Measurements from ENCODE around the gene NPVF.

Gene NPVF

GRCh38 chr7:25228386-25228785, at the start of gene NPVF:
NPVF (minus strand) TSS chr7:25228486; CDS start chr7:25228439, 47 bp downstream.
- no peak for DNase-seq

DNA sequence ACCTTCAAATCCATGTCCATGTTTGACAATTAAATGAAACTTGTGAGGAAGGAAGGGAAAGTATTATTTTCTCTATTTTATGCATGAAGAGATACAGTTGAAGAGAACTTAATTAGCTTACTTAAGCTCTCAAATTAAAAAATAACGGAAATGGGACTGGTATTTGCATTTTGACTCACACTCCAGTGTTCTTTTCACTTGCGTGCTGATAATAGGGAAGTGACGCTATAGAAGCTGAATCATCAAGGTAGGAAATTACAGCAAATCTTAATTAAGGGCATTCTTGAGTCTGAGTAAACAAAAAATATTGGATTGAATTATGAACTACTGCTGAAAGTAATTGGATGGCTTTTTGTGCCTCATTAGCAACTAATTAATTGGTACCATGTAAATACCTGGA, 44.0 kb upstream of the NPVF start:
- DNase-seq: no peak

DNA sequence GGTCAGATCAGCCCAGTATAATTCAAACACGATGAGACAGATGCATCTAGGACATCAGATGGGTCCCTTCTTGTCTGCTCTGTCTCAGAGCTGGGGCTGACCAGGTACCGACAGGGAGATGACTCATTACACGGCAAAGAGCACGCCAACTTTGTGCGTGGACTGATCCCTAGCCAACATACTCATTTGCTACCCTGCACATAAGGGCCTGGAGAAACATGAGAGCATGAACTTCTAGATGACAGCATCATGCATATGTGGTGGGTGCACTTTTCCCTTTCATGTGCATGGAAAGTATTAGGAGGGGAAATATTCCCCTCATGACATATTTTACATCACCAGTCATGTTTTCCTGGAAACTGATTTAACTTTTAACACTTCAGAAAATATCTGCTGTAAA, 35.1 kb upstream of the NPVF start:
- DNase-seq: no peak

- no peak for DNase-seq
Observed at GRCh38 chr7:25262586-25262985, 34.3 kb upstream of the NPVF start.

DNA sequence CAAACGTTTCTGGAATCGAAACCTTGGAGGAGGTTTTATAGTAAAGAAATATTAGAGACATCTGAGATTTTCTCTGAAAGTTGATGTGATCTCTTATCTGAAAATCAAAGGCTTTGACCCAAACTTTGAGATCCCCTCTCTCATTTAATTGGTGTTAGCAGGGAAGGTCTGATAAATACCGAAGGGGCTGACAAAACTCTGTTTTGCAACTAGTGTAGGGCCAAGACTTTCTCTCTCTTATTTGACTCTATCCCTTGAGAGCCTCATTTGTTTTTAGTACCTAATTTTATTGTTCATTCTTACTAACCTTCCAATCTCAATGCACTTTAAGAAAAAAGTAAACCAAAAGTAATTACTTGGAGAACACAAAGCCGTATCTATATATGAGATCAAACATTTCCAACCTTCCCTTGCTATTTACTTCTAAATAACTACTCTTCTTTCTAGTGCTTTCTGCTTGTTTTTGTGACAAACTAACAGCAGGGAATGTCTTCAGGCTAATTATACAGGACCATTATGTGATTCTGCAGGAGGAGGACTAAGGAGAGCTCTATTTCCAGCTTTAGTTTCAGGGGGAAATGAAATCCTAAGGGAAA, 33.4 kb upstream of the NPVF start:
- no peak for DNase-seq

- DNase-seq: peak; percentile 33
Observed at GRCh38 chr7:25260862-25261494, 32.7 kb upstream of the NPVF start.

DNA sequence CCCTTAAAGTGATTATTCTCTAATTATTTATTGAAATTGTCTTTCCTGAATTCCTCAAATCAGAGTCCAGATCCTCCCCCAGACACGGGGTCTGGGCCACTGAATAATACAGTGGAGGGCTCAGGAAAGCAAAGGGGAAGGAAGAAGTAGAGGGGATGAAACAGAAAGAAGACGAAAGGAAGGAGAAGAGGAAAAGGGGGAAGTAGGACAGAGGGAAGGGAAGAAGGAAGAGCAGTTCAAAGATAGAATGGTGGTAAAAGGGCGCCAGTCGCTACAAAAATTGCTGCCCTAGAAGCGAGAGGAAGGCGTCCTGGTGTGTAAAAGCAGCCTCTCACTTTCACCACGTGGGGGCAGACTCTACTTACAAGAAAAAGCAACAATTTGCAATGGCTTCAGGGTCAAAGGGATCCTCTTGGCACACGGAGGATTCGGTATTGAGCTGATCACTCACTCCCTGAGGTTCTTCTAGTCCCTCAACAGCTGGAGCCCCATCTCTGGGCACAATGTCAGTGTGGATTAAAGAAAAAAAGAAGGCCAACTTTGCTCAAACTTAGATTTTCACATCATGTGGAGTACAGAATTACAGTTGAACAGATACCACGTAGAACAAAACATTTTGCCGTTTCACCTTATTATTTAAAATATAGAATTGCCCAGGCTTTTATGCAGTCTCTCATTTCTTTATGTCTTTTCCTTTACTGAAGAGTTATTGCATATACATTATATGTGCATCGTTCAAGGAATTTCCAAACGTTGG, 31.4 kb upstream of the NPVF start:
- DNase-seq: peak; percentile 95

DNA sequence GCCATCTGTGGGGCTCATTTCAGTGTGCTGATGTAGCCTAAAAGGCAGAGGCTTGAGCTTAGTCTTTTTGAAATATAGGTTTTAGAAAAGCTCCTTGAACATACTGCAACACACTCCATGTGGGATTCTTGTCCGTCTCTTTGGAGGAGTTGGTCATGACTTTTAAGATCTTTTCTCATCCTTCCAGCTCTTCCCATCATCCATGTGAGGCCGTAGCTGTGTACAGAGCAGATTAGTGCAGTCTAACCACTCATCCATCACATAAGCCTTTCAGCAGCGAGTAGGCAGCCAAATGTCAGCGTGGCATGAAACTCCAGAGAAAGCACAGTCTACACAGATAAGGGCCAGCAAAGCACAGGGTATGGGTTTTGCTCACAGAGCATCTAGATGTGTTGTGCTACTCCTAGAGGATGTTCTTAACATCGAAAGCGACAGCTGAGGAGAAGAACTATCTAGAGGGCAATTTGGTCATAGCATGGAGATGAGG, 28.1 kb upstream of the NPVF start:
- no peak for DNase-seq

GRCh38 chr7:25255611-25256332, 27.5 kb upstream of the NPVF start:
- no peak for DNase-seq

DNA sequence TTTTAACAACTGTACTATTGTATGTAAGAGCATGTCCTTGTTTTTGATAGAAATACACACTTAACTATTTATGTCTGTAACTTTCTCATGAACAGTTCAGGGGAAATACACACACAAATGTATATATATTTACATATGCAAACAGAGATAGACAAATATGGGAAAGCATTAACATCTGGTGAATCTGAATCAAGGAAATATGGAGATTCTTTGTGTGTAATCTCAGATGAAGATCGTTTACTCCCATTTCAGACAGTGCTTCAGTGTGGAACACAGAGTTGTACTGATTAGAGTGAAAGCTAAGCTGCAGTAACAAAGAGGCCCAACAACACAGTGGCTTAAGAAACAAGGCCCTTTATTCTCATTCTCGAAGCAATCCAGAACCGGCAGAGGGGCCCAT, 26.3 kb upstream of the NPVF start:
- DNase-seq: no peak

GRCh38 chr7:25253714-25254113, 25.4 kb upstream of the NPVF start:
- no peak for DNase-seq

DNA sequence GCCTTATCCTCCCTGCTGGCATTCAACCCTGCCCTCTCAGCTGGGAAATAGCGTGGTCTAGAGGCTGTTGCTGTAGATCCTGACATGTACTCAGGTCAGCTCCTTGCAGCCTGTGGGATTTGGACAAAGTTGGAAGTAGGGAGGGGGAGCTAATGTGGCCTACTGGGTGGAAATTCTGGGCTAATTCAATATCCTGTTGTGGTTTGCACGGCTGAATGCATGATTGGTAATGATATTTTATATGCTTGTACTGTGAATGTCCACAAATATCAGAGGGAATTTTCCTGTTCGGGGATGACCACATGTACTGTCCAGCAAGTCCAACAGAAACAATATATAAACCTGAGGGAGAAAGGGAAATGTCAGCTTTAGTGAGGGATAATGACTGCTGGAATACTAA, 22.1 kb upstream of the NPVF start:
- no peak for DNase-seq

DNA sequence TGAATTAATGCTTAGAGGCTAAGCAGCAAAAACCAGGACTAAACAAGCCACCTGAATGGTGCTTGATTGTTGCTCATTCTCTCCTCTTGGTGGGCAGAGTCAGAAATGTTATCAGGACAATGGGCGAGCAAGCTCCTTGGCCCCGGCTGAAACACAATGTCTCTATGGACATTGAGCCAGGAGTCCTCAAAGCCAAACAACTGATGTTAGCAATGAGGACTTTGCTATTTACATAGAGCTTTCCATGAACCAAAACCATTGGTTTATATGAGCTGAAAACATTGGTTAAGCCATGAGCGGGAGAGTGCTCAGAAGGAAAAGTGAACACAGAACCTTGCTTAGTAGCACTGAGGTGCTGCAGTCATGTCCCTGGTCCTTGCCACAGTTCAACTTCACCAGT, 21.5 kb upstream of the NPVF start:
- no peak for DNase-seq

DNA sequence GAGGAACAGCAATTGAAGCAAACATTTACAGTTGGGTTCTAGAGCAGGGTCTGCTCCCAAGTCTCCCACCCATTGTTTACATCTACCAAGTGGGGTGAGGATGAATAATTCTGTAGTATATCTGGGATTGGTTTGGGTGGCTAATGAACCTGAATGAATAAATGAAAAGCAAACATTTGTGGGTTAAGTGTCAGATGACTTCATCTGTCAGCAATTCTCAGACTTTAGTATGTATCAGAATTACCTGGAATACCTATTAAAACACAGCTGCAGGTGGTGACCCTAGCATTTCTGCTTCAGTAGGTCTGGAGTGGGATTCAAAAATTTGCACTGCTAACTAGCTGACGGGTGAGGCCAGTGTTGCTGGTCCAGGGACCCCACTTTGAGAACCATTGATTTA, 18.0 kb upstream of the NPVF start:
- no peak for DNase-seq

DNA sequence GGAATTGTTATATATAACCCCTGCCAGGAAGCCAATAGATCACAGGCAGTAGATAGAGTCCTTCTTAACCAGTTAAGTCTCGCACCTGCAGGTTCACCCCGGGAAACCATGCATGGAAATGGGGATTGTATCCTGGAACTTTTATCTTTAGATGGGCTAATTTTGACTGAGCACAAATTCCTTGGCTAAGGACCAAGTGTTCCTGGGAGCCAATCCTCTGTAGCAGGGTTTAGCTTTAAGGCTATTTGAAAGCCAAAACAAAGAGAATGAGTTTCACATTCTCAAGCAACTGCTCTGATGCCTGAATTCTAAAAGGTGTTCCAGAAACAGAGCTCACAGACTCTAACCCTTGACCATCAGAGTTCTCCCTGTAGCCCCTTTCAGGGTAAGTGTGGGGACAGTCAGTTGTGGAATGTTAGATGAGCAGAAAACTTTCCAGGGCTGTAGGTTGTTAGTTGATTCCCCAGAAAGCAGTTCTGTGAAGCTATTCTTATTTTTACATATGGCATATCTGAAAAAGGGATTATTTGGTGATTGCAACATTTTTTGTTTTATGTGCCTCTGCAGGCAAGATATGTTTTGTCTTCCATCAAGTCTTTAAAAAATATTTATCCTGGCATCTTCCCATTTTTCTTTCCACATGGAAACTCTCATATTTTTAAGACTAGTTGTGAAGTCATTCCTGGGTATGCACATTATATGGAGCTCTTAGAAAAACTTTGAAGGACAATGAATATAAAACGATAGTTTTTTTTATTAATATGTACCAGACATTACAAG, 16.2 kb upstream of the NPVF start:
- DNase-seq: no peak

DNA sequence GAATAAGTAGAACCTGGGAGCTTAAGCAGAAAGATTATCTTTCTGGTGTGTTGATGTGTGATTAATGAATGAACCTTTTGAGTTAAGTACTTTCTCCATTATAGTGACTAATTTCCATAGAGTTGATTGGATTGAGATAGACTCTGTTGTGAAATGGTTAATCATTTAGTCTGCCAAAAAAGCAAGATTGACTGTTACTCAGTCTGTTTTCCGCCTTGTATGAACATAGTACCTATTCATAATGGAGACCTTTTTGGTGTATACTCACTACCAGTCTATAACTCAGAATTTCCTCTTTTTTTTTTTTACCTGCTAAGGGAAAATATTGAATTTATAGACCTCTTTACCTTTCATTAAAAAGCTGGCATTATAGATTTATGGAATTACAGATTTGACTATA, 14.4 kb upstream of the NPVF start:
- DNase-seq: no peak

DNA sequence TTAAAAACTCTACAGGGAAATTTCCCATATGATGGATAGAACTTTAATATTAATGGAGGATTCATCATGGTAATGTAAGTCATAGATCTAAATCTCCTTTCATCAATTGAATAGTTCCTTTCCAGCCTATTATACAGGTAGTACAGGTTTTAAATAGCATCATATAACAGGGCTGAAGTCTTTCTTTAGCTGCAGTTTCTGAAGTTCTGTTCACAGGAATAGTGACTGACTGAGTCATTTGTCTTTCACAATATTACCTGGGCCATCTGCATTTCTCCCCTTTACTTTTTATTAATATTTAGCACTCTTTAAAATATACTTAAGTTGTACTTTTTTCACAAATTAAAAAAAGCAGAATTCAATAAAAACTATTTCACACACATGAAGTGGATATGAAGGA, 12.6 kb upstream of the NPVF start:
- no peak for DNase-seq

GRCh38 chr7:25240340-25240739, 12.1 kb upstream of the NPVF start:
- DNase-seq: no peak

- DNase-seq: no peak
Observed at GRCh38 chr7:25239888-25240287, 11.6 kb upstream of the NPVF start.

DNA sequence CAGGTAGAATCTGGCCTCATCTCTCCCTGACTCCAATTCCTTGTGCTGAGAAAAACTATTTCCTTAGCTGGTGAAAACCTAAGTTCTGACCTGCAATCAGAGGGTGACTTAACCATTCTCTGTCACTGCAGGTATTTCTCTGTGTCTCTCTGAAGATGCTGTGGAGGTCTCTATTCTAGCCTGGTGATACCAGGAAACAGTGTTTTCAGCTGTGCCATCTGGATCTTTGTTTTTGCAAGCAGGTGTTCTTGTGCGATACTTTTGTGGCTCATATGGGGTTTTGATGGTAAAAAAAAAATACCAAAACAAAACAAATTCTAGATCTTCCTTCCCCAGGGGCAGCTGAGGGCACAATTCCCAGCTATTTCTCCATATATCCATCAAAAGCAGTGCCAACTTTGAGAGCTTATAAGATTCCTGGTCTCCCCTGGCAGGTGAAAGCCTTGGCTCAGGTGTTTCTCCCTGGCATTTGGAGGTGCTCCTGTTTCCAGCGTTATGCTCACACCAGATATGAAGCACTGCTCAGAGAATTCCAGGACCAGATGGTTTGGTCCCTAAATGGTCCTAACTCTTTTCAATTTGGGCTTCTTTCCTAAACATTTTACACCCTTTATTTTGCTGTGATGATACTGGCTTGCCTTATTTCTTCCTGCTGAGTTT, 9.9 kb upstream of the NPVF start:
- no peak for DNase-seq

- no peak for DNase-seq
Observed at GRCh38 chr7:25235471-25235870, 7.2 kb upstream of the NPVF start.

DNA sequence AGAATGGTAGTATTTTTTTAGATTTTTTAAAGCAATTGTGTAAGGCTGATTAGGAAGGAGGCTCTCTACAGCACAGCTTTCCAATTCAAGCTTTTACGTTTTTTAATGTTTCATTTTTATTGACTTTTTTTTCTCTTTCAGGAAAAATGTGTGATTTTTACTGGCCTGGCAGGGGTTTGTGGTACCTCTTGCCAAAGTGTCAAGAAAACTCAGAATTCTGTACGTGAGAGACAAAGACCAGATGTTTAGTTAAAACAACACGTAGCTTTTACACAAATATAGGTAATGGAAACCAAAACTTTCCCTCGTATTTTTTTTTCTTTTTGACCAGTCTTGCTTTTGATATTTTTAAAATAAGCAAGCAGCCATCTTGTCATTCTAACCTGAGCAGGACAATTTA, 6.0 kb upstream of the NPVF start:
- DNase-seq: no peak
